HG03039 (cell line): Measurements from ENCODE around the gene HSD11B1L.
"Not testable (repeated sequence)": the region's sequence is repeated elsewhere in the genome, so short reads cannot be mapped to it uniquely, and the experiment has no call there.

Experiments
- ATAC-seq: cut with Tn5 transposase; IDR thresholded peaks from one replicate; pipeline ENCODE4 v1.9.1; 2021; ENCODE audit warnings: mild to moderate bottlenecking, moderate library complexity; ENCODE audit not compliant: unreplicated experiment

The HSD11B1L gene

DNA sequence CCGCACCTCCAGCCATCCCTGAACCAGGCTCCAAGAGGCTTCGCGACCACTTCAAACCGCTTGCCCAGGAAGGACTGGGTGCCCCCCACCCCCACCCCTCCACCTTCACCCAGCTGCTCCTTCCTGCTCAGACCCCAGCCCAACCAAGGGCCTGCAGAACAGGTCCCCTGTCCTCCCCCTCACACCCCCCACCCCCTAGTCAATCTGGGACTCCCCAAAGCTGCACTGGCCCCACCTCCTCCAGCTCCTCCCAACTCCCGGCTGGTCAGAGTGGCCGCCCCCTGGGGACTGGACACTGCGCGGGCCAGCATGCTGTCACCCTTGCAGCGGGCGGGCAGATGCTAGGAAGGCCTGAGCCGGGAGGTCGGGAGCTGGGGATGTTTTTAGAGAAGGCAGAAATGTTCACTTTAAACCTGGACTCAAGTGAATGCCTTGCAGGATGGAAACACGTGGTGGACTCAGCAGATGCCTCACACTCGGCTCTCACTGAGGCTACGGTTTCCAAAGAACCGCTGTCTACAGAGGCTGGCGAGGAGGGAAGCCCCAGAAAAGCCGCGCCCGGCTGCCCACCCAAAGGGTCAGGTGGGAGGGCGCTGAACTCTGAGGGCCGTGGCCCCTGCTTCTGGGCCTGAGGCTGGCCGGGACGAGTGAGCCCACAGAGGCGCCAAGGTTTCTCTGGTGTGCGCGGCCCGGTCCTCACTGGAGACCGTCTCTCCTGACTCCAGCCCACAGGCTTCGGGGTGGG lies 17.2 kb downstream of the HSD11B1L start:
- ATAC-seq, result no peak

DNA sequence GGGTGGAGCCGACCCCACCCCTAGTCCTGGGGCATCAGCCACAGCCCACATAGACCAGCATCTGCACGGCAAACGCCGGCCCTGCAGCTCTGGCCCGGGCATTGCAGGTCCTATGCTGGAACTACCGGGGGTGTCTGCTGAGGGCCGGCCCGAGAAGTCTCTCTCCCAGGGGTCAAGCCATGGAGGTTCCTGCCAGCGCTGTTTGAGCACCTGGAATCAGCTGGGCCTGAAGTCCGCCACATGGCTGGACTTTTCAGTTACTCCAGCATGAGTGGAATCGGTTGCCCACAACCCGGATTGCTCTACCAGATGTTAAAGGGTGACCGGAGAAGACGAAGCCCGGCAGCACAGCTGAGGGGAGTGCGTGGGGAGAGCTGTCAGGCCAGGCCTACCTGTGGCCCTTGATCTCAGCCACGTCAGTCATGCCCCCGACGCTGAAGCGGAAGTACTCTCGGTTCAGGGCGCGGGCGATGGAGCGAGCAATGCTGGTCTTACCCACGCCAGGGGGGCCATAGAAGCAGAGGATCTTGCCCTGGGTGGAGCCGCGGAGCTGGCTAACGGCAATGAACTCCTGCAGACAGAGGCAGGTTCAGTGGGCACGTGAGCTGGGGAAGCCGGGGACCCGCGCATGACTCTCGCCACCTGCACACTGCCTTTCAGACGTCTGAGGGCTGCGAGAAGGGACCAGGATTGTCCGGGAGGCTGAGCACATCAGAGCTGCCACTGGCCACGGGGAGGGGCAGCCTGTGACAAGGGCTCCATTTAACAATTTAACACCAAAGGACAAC lies 18.0 kb downstream of the HSD11B1L start:
- ATAC-seq, result no peak

DNA sequence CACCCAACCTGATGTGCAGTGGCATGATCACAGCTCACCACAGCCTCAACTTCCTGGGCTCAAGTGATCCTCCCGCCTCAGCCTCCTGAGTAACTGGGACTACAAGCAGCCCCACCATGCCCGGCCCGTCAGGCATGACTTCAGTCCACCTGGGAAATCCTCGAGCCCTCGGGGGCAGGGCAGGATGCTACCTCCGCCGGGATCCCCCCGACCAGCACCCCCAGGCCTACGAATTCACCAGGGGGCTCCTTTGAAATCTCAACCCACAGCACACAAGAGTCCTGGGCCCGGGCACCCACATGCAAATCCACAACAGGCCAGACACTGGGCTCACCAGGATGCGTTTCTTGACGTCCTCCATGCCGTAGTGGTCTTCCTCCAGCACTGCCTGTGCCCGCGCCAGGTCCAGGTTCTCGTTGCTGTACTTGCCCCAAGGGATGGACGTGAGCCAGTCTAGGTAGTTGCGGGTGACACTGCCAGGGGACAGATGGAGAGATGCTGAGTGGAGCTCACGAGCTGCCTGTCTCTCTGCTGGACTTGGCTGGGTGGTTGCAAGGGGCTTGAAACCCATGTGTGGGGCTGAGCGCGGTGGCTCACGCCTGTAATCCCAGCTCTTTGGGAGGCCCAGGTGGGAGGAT lies 19.7 kb downstream of the HSD11B1L start:
- ATAC-seq, result no peak

DNA sequence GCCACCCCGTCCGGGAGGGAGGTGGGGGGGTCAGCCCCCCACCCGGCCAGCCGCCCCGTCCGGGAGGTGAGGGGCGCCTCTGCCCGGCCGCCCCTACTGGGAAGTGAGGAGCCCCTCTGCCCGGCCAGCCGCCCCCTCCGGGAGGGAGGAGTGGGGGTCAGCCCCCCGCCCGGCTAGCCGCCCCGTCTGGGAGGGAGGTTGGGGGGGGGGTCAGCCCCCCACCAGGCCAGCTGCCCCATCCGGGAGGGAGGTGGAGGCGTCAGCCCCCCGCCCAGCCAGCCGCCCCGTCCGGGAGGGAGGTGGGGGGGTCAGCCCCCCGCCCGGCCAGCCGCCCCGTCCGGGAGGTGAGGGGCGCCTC lies 21.2 kb downstream of the HSD11B1L start:
- ATAC-seq, result not testable (repeated sequence)

DNA sequence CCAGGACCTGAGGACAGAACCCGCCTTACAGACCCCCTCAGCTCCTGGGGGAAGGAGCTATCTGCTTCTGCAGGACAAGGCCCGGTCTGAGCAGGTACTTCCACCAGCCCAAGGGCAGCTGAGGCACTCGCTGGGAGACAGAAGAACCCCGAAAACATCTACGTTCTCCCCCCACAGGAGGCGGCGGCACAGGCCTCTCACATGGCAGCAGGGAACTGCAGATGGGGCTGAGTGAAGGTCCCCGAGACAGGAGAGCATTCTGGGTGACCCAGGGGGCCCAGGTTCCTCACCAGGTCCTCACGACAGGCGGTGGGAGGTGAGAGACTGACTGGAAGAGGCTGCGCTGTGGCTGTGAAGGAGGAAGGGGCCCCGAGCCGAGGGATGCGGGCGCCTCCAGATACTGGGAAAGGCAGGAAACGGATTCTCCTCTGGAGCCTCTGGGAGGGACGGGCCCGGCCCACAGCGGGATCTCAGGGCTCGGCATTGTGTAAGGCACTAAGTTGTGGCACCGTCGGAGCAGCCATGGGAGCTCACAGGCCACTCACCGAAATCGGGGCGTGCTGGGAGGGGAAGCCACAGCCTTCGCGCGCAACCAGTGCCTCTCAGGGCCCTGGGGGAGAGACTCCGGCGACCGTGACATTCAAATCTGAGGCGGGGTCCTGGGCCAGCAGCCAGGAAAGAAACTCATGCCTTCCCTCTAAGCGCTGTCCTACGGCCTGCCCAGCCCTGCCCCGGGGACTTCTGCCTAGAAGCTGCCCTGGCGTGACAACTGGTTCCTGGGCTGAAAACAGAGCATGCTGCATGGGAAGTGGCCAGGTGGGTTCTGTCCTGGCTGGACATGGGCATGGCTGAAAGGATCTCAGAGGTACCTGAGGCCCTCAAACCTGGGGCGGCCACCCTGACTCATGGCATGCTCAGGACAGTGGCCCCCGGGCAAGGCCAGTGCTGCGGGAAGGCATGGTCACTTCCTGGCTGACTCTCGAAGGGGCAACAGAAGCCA lies 23.3 kb downstream of the HSD11B1L start:
- ATAC-seq, result no peak

DNA sequence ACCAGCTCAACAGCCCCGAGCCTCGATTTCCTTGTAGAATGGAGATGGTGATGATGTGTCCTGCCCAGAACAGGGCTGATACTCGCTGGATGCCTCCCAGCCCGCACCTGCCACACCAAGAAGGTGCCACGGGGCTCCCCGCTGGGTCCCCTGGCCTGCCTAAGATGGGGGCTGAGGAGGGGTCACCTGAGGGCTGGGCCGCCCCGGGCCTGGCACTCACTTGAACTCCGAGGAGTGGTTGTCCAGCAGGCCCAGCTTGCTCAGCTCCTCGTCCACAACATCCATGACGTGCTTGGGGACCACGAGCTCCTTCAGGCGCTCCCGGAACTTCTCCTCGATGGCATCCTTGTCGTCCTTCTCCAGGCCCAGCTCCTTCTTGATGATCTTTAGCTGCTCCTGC lies 24.7 kb downstream of the HSD11B1L start:
- no peak for ATAC-seq

DNA sequence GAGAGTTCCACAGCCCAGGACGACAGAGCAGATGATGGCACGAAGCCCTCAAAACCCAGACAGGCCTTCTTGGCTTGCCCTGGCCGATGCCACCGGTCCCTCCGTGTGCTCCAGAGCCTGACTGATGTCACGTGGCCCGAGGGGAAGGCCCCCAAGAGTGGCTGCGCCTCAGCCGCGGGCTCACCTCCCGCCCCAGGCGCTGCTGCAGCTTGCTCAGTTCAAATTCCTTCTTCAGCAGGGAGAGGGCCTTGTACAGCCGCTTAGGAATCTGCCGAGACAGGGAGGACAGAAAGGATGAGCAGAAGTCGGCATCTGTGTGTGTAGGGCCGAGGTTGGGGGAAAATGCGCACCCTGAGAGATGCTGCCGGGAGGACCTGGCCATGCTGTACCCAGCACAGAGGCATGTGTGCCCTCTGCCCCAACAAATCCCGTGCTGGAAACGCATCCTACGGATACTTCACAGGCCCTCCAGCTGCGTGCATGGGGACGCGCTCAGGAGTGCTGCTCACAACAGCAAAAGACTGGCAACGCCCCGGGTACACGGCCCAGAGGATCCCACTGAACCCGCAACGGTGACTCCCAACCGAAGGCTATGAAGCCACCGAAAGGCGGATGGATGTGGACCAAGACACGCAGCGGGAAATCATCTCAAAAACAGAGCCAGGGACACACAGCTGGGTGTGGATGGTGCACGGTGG lies 26.2 kb downstream of the HSD11B1L start:
- ATAC-seq, result no peak

DNA sequence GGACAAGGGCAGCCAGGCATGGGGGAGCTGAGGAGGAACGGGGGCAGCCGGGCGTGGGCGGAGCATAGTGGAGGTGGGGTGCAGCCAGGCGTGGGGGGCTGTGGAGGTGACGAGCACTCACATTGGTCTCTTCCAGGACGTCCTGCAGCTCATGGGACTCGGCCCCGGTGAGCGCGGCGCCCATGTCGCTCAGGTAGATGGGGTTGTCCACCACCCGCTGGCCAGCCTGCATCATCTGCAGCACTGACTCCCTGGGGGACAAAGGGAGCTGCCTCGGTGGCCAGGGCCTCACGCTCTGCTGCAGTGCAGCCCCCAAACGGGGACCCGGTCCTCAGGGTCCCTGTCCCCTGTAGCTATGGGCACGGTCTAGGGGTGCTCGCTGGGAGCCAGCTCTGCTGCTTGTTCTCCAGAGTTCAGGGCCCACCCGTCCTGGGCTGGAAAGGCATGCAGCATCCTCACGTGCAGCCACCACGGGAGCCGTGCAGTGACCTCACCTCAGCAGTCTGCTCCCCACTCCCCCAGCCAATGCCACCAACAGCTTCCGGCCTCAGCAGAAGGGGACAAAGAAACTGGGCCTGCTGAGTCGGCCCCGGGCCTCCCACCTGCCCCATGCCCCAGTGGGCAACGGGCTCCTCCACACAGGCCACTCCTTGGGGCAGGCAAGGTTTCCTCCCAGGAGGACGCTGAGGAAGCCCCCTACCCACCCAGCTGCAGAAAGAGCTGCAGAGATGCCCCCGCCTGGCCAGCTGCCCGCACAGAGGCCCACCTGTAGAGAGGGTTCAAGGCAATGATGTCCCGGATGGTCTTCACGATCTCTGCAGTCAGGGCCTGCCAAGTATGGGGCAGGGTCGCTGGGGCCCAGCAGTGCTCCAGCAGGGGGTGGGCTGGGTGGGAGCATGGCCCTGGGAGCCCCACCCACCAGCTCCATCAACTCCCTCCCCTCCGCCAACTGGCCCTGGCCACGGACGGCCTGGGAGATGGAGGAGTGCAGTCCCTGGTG lies 27.0 kb downstream of the HSD11B1L start:
- no peak for ATAC-seq

DNA sequence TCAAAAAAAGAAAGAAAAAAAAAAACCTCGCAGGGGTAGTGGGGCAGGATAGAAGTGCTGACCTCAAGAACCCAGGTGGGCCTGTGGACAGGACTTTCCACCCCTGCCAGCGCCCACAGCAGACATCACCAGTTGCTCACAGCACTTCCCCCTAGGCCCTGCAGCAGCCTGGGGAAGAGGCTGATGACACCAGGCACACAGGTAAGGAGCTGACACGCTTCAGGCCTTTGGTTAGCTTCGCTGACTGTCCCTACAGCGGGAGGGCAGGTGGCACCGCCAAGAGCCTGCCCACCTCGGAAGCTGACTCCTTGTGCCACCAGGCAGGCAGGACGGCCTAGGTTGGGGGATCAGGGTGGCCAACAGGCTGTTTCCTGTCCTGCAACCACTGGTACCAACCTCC lies 30.2 kb downstream of the HSD11B1L start:
- ATAC-seq, result no peak

DNA sequence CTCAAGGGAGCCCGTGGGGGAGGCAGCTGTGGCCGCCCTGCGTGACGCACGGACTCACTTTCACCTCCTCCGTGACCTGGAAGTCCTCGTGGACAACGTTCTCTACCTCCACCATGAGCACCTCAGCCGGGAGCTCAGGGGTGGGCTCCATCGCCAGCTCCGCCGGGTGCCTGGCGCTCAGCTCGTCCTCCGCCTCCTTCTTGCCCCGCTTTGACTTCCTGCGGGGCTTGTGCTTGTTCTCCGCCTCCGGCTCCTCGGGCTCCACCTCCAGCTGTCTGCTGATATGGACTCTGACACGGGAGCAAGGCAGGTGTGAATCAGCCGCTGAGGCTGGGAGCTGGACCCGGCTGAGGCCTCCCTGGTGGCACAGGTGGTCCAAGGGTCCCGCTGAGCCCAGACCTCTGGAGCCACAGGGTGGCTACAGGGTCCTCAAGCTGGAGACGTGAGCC lies 30.9 kb downstream of the HSD11B1L start:
- ATAC-seq, result no peak

DNA sequence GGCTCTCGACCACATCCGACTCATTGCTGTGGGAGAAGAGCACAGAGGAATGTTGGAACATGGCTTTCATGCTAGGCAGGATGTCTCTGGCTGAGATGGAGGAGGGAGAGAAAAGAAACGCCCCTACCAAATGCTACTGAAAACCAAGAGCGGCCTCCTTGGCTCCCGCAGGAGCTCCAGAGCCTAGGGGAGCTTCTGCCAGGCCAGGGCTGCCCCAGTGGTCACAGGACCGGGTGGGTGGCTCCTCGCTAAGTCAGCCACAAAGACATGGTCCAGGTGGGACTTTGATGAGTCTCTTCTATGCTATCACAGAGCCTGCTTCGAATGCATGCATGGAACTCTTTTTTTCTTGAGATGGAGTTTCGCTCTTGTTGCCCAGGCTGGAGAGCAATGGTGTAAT lies 32.4 kb downstream of the HSD11B1L start:
- ATAC-seq, result no peak

DNA sequence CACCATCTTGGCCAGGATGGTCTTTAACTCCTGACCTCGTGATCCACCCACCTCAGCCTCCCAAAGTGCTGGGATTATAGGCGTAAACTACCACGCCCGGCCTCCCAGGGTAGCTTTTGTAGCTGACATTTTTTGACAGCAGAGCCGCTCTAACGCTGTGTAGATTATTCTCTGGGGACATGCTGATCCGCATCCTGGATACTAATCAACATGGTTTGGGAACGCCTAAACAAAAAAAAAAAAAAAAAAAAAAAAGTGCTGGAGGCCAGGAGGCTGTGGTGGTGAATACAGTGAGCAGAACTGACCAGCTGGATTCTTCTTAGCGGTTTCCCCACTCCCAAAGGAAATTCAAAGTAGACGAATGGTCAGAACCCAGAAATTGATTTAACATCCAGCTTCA lies 34.0 kb downstream of the HSD11B1L start:
- no peak for ATAC-seq

DNA sequence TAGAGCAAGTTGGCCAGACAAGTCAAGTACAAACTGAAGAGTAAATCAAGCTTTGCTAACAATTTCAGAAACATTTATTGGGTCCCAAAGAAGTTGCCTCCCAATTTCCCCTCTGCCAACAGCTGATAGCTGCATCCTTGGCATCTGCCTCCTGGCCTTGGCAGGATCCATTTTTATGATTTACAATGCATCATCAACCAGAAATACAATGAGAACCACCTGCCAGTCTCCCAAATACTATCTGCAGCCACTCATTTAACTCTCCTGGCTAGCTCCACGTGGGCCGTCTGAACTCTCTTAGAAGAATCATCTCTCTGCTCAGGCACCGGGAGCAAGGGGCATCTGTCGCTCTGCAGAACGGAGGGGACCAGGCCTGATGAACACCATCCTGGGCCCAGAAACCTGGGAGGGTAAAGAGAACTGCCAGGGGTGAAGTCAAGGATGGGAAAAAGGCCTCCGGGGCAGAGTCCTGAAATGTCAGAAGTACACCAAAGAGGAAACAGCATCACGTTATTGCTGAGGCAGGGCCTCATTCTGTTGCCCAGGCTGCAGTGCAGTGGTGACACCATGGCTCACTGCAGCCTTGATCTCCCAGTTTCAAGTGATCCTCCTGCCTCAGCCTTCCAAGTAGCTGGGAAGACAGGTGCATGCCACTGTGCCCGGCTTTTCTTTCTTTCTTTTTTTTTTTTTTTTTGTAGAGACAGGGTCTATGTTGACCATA lies 36.5 kb downstream of the HSD11B1L start:
- ATAC-seq, result no peak

DNA sequence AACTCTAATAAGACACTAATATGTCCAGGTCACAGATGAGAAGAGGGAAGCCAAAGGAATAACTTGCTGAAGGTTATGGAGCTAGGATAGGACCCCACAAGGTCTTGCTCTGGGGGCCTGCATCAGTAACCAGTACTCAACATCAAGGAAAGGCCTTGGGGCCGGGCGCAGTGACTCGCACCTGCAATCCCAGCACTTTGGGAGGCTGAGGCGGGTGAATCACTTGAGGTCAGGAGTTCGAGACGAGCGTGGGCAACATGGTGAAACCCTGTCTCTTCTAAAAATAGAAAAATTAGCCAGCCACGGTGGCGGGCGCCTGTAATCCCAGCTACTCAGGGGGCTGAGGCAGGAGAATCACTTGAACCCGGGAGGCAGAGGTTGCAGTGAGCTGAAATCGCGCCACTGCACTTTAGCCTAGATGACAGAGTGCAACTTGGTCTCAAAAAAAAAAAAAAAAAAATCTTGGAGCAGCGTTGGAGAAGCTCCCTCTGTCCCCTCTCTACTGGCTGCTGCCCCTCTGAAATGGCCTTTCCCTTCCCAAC lies 37.3 kb downstream of the HSD11B1L start:
- ATAC-seq, result no peak

DNA sequence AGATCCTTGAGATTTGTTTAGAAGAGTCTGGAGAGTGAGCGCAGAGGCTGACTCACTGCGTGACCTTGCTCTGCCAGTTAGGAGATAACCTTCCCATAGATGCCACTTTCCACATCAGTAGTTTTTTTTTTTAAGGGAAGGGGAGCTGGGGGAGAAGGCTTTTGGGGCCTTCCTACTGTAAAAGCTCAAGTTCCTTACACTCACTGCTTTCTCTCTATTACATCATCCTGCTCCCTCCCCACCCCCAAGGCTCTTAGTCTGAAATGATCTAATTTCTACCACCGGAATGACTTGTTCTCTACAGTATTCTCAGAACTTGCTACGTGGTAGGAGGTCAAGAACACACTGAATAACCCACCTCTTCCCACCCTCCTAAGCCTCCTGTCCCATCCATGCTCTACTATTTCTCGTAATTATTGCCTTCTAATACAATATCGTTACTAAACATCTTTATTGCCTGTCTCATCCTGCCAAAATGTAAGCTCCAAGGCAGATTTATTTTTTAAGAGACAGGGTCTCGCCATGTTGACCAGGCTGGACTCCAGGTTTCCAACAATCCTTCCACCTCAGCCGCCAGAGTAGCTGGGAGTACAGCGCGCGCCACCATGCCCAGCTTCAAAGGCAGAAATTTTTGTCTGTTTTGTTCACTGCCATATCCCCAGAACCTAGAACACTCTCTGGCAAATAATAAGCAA lies 37.9 kb downstream of the HSD11B1L start:
- no peak for ATAC-seq

DNA sequence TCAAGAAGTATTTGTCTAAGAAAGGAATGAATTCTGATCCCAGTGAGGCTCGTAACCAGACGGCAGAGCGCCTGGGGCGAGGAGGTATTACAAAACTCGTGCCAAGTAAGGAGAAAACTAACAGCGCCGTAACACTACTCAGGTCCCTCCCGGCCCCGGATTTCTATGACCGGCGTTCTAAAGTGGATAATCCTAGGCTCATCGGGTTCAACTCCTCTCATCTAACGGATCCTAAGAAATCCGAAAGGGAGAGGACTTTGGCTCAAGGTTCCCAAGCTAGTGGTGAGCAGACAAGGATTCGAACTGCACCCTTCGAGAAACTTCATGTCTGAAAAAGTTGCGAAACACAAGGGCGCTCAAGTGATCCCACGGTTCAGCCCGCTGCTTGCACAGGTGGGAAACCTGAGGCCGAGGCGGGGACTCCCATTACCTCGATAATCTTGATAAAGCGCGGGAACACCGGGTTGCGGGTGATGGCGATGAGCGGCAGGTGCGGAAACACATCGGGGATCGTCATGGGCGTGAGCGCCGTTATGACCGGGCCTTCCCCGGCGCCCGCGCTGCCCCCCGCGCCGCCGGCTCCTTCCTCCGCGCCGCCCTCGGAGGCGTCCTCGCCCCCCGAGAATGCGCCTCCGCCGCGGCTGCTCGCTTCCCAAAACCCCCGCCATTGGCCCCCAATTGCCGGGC lies 38.6 kb downstream of the HSD11B1L start:
- no peak for ATAC-seq
